Measurements from ENCODE around the gene ZMIZ1.

GRCh38 chr10:79090134-79090803 is 21.5 kb downstream of the ZMIZ1 start:
- TF ChIP-seq CTCF (tag by site-specific recombination; IDR thresholded peaks at IDR 0.05) = no peak
- no peak for TF ChIP-seq TCF7L2 (IDR thresholded peaks at IDR 0.05; ENCODE audit: borderline replicate concordance, low read depth, low read length)
- no peak for TF ChIP-seq ZNF292 (tag by site-specific recombination; IDR thresholded peaks at IDR 0.05; ENCODE audit: borderline replicate concordance, low read depth)
- no peak for TF ChIP-seq ZNF626 (tag by site-specific recombination; IDR thresholded peaks at IDR 0.05)
- TF ChIP-seq ZBTB11 (tag by site-specific recombination; conservative IDR thresholded peaks at IDR 0.05; ENCODE audit: low read depth) = no peak
- TF ChIP-seq MYNN (tag by site-specific recombination; IDR thresholded peaks at IDR 0.05; ENCODE audit: borderline replicate concordance) = no peak
- no peak for TF ChIP-seq SALL2 (tag by site-specific recombination; IDR thresholded peaks at IDR 0.05; ENCODE audit: borderline replicate concordance)
- no peak for TF ChIP-seq ZNF184 (tag by site-specific recombination; IDR thresholded peaks at IDR 0.05)
- TF ChIP-seq ZNF791 (tag by site-specific recombination; IDR thresholded peaks at IDR 0.05) = no peak
- no peak for TF ChIP-seq ZNF350 (tag by site-specific recombination; IDR thresholded peaks at IDR 0.05)
- no peak for TF ChIP-seq MEIS1 (CRISPR knock-in tag; IDR thresholded peaks at IDR 0.05; ENCODE audit: borderline replicate concordance)
- TF ChIP-seq ZNF138 (tag by site-specific recombination; IDR thresholded peaks at IDR 0.05; ENCODE audit: borderline replicate concordance) = no peak
- no peak for TF ChIP-seq ELK4 (IDR thresholded peaks at IDR 0.05; ENCODE audit: borderline replicate concordance, low read depth, low read length)

Data from HEK293 (cell line).